Keratinocyte (primary cell): ENCODE data around the gene ULBP3. TPM values are rescaled to one million over a fixed set of nuclear protein-coding genes. Genes with fewer than 3 reads are reported as not detected.
"Not testable (repeated sequence)": the region's sequence is repeated elsewhere in the genome, so short reads cannot be mapped to it uniquely, and the experiment has no call there.

Source experiments
- DNase-seq: peaks from one replicate; pipeline ENCODE4 v3.0.0-alpha.2; 2011; ENCODE audit warnings: low read depth, missing footprints, low spot score
- FAIRE-seq: peaks from 2 replicates; lab custom pipeline; 2011; peaks lifted over from hg19 to GRCh38; lab: Jason Lieb, UNC
- H2AFZ ChIP-seq: 2 replicates; pipeline ENCODE4 v1.6.0; 2012; ENCODE audit warnings: low read length, control low read depth, inconsistent platforms; ENCODE audit not compliant: control insufficient read depth
- H3K27ac ChIP-seq: 2 replicates; pipeline ENCODE4 v1.5.1; 2011; ENCODE audit warnings: low read length; ENCODE audit not compliant: control insufficient read depth, insufficient read depth
- H3K27me3 ChIP-seq: 3 replicates; pipeline ENCODE4 v1.6.0; 2011; ENCODE audit warnings: low read length; ENCODE audit not compliant: control insufficient read depth, insufficient read depth; ENCODE audit errors: extremely low read depth
- H3K36me3 ChIP-seq, 2 experiments: 2 replicates in 1 of 2; 3 replicates in 1 of 2; pipeline ENCODE4 v1.5.1; 2011; ENCODE audit warnings: low read length in 2 of 2, mild to moderate bottlenecking in 1 of 2; ENCODE audit not compliant: control insufficient read depth in 2 of 2, insufficient read depth in 2 of 2; ENCODE audit errors: extremely low read depth in 1 of 2
- H3K4me1 ChIP-seq: 3 replicates; pipeline ENCODE4 v1.5.1; 2011; ENCODE audit warnings: low read length; ENCODE audit not compliant: control insufficient read depth, insufficient read depth; ENCODE audit errors: extremely low read depth
- H3K4me2 ChIP-seq: 3 replicates; pipeline ENCODE4 v1.6.0; 2011; ENCODE audit warnings: low read depth, low read length; ENCODE audit not compliant: control insufficient read depth, insufficient read depth; ENCODE audit errors: extremely low read depth
- H3K4me3 ChIP-seq, 3 experiments: fragments of 200-600 bp in 1 of 3; sonication (generic) in 1 of 3; 2 replicates in 2 of 3; 3 replicates in 1 of 3; pipeline ENCODE4 v1.5.1; 2011 to 2016; ENCODE audit warnings: low read length in 3 of 3, mild to moderate bottlenecking in 3 of 3, control low read depth in 2 of 3, inconsistent platforms in 1 of 3, low read depth in 1 of 3, mixed read lengths in 1 of 3, mixed run types in 1 of 3, moderate library complexity in 1 of 3; ENCODE audit not compliant: control insufficient read depth in 2 of 3, insufficient read depth in 2 of 3; ENCODE audit errors: extremely low read depth in 1 of 3
- H3K79me2 ChIP-seq: 2 replicates; pipeline ENCODE4 v1.6.0; 2012; ENCODE audit warnings: low read length; ENCODE audit not compliant: control insufficient read depth, insufficient read depth
- H3K9ac ChIP-seq: 3 replicates; pipeline ENCODE4 v1.6.0; 2011; ENCODE audit warnings: low read length; ENCODE audit not compliant: control insufficient read depth, insufficient read depth; ENCODE audit errors: extremely low read depth
- H3K9me1 ChIP-seq: 3 replicates; pipeline ENCODE4 v1.6.0; 2011; ENCODE audit warnings: low read length; ENCODE audit not compliant: control insufficient read depth, insufficient read depth; ENCODE audit errors: extremely low read depth
- H3K9me3 ChIP-seq: 2 replicates; pipeline ENCODE4 v1.5.1; 2012; ENCODE audit warnings: low read depth, low read length; ENCODE audit not compliant: control insufficient read depth
- H4K20me1 ChIP-seq: 3 replicates; pipeline ENCODE4 v1.6.0; 2011; ENCODE audit warnings: low read length; ENCODE audit not compliant: control insufficient read depth, insufficient read depth; ENCODE audit errors: extremely low read depth
- EZH2 ChIP-seq: IDR thresholded peaks from one replicate; pipeline ENCODE4 v1.6.1; 2012; ENCODE audit warnings: inconsistent platforms, mild to moderate bottlenecking, low read length, moderate library complexity
- dilution Hi-C: fragments of 300-500 bp; cut with MboI; formaldehyde crosslinking; loops from one replicate; pipeline ENCODE4 v1.7.0; 2020; ENCODE audit warnings: low sequenced_read_pairs; ENCODE audit not compliant: extremely low pct_ligation_motif_present
- polyA plus RNA-seq, 5 experiments: library from polyadenylated mRNA; depleted of rRNA in 3 of 5; stranded (reverse) in 3 of 5; stranded (forward) in 1 of 5; unstranded in 1 of 5; fragments of >200 nt; gene quantifications; 1 replicate in 1 of 5; 2 replicates in 3 of 5; 3 replicates in 1 of 5; pipeline versions ENCODE4 v1.2.1 to v1.2.3, GENCODE V29; 2011 to 2012; ENCODE audit warnings: missing spikeins in 2 of 5, low read depth in 1 of 5, low replicate concordance in 1 of 5
- TF ChIP-seq, protein P1 (sequence below), 3 experiments: IDR thresholded peaks in 1 of 3; conservative IDR thresholded peaks in 1 of 3; optimal IDR thresholded peaks in 1 of 3; 2 replicates in 2 of 3; 3 replicates in 1 of 3; pipeline versions ENCODE3 to v1.5.1; 2011; ENCODE audit warnings: low read length in 3 of 3, mild to moderate bottlenecking in 3 of 3, moderate library complexity in 2 of 3, control low read depth in 1 of 3, inconsistent platforms in 1 of 3; ENCODE audit not compliant: insufficient read depth in 2 of 3; ENCODE audit errors: extremely low read depth in 1 of 3

ULBP3 gene
- polyA plus RNA-seq, 1 donor (not counting 4 experiments of a cell fraction or from before 2014, with no cell fraction given), result 7.4 TPM

DNA sequence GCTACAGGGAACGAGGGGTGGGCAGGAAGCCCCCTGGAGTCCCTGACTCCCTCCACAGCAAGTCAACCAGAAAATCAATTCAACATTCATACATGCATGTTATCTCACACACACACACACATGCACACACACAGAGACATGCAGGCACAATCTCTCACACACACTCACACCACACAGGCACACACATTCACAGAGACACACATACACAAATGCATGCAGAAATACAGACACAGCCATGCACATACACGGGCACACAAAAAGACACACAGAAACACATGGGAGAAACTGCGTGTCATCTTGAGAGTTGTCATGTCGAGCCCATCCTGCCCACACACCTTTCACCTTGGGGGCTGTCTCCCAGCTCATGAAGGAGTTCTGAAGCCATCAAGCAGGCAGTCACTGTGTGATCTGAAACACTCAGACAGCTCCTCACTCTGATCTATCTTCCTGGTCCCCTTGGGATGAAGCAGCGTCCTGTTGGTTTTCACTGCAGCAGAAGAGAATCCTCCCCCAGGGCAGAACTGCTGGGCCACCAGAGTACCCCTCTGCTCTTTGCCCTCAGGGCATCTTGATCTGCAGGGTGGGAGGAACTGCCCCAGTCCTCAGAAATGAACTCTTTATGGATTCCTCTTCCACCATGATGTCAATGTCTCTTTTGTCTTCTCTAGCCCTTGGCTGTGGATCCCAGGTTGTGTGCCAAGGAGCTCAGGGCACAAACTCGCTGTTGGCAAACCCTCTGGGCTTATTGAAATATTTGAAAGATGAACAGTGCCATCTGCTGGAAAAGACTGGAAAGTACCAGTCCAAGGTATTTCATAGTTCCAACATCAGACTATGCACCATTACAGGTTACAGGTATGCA lies 52.4 kb downstream of the ULBP3 start:
- Histone ChIP-seq H3K4me1 (no peaks in the 10 kb centered on the region), H3K9me3 (no peaks in the 10 kb centered on the region), H3K9me1 (no peaks in the 10 kb centered on the region), H2AFZ (no peak overlapping the region), H4K20me1 (no peaks in the 10 kb centered on the region), H3K27ac (no peak overlapping the region), H3K27me3 (peaks cover 34% of the 10 kb centered on the region), H3K79me2 (no peaks in the 10 kb centered on the region), H3K9ac (no peak overlapping the region), H3K4me3 (no peak overlapping the region), H3K36me3 (no peaks in the 10 kb centered on the region), H3K4me2 (no peak overlapping the region)
- dilution Hi-C loops, result no loop called here
- TF ChIP-seq, protein P1, sequence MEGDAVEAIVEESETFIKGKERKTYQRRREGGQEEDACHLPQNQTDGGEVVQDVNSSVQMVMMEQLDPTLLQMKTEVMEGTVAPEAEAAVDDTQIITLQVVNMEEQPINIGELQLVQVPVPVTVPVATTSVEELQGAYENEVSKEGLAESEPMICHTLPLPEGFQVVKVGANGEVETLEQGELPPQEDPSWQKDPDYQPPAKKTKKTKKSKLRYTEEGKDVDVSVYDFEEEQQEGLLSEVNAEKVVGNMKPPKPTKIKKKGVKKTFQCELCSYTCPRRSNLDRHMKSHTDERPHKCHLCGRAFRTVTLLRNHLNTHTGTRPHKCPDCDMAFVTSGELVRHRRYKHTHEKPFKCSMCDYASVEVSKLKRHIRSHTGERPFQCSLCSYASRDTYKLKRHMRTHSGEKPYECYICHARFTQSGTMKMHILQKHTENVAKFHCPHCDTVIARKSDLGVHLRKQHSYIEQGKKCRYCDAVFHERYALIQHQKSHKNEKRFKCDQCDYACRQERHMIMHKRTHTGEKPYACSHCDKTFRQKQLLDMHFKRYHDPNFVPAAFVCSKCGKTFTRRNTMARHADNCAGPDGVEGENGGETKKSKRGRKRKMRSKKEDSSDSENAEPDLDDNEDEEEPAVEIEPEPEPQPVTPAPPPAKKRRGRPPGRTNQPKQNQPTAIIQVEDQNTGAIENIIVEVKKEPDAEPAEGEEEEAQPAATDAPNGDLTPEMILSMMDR (optimal IDR thresholded peaks at IDR 0.05 in 1 of 3, IDR thresholded peaks at IDR 0.05 in 1 of 3, conservative IDR thresholded peaks at IDR 0.05 in 1 of 3; ENCODE audit: extremely low read depth in 1 of 3, insufficient read depth in 2 of 3, low read length in 3 of 3), result peak; percentile 37 to 60 (median 46)
- no peak for TF ChIP-seq EZH2
- peak; percentile 69 for FAIRE-seq
- DNase-seq, result peak; percentile 23

- H3K9me3 ChIP-seq, H3K9me1 ChIP-seq, H3K79me2 ChIP-seq, H3K9ac ChIP-seq, FAIRE-seq, dilution Hi-C loops, H3K4me3 ChIP-seq, DNase-seq, H4K20me1 ChIP-seq, H3K36me3 ChIP-seq, H3K27ac ChIP-seq, H3K4me1 ChIP-seq: not testable (repeated sequence)
- Histone ChIP-seq H3K27me3 (peaks cover 34% of the 10 kb centered on the region), H3K4me2 (peak overlapping the region; percentile 37), H2AFZ (peak overlapping the region; percentile 15)
- TF ChIP-seq, protein P1 (optimal IDR thresholded peaks at IDR 0.05 in 1 of 3, IDR thresholded peaks at IDR 0.05 in 1 of 3, conservative IDR thresholded peaks at IDR 0.05 in 1 of 3; ENCODE audit: extremely low read depth in 1 of 3, insufficient read depth in 2 of 3, low read length in 3 of 3), result peak in 1 of 3 experiments; percentile 4
Observed at GRCh38 chr6:150015281-150016001, 53.5 kb downstream of the ULBP3 start.

DNA sequence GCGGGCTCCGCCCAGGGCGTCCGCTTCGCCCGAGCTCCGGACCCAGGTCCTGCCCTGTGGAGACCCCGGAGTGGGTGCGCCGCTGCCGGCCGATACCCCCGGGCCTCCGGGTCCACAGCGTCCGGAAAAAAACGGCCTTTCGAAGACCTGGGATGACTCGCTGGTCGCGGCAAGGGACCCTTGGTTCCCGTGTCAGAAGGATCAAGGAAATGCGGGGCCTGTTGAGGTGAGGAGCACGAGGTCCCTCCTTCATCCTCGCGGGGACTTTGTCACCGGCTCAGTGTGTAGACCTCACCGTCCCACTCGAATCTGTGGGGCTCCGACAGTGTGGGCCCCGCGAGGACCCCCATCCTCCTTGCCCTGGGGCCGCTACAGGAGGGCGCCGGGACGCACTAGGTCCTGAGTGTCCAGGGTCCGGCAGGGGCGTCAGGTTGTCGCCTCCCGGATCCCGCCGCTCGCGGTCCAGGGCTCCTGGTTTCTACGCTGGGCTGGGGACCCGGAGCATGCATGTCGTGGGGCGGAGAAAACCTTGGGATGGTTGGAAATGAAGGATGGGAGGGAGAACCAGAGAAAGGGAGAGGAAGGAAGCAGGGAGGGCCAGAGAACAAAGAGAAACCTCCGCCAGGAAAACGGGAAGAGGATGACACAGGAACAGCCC lies 54.2 kb downstream of the ULBP3 start:
- H3K27me3 ChIP-seq, result peaks cover 34% of the 10 kb centered on the region
- H3K9ac ChIP-seq, FAIRE-seq, H4K20me1 ChIP-seq, H3K9me3 ChIP-seq, dilution Hi-C loops, H3K27ac ChIP-seq, DNase-seq, H3K9me1 ChIP-seq, H3K4me3 ChIP-seq, H3K36me3 ChIP-seq, H3K79me2 ChIP-seq, H3K4me1 ChIP-seq: not testable (repeated sequence)
- H2AFZ ChIP-seq, result peak overlapping the region; percentile 15
- peak overlapping the region; percentile 37 for H3K4me2 ChIP-seq
